Right lobe of liver (tissue), 4 donors: ENCODE results near the gene FOXD1.

Experiments used
- POLR2A ChIP-seq: fragments of 450-650 bp; IDR thresholded peaks from one replicate; pipeline ENCODE4 v1.6.1; 2017; ENCODE audit warnings: antibody characterized with exemption, mild to moderate bottlenecking
- TF ChIP-seq, protein P1 (sequence below), 4 donors: fragments of 200-600 bp in 3 of 4; fragments of 450-650 bp in 1 of 4; IDR thresholded peaks; one replicate each; pipeline versions ENCODE4 v1.5.1 to v1.8.0; 2016 to 2022; ENCODE audit warnings: antibody characterized with exemption in 4 of 4, mild to moderate bottlenecking in 2 of 4
- donor health status: DM: no; HTN: no; CAD: no.
- donor health status: DM: no; HTN: no; CAD: no.
- donor health status: DM: no; HTN: yes; CAD: no.

DNA sequence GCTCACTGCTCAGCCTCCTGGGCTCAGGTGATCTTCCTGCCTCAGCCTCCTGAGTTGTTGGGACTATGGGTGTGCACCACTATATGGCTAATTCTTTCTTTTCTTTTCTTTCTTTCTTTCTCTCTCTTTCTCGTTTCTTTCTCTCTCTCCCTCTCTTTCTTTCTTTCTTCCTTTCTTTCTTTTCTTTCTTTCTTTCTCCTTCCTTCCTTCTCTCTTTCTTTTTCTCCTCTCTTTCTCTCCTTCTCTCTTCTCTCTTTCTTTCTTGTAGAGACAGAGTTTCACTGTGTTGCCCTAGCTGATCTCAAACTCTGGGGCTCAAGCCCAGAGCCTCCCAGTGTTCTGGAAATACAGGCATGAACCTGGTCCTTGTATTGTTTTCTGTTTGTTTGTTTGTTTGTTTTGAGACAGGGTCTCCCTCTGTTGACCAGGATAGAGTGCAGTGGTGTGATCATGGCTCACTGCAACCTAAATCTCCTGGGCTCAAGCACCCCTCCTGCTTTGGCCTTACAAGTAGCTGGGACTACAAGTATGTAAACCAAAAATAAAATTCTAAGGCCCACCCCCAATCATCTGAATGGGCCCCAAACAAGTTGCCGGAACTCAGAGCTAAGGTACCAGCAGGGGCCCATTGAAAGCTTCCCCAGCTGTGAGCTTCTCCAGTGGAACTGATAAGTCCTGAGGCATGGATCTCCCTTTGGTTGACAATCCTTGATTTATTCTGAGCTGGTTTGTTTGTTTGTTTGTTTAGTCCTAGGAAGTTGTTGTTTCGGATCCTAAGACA lies 37.7 kb upstream of the FOXD1 start:
- TF ChIP-seq, protein P1, sequence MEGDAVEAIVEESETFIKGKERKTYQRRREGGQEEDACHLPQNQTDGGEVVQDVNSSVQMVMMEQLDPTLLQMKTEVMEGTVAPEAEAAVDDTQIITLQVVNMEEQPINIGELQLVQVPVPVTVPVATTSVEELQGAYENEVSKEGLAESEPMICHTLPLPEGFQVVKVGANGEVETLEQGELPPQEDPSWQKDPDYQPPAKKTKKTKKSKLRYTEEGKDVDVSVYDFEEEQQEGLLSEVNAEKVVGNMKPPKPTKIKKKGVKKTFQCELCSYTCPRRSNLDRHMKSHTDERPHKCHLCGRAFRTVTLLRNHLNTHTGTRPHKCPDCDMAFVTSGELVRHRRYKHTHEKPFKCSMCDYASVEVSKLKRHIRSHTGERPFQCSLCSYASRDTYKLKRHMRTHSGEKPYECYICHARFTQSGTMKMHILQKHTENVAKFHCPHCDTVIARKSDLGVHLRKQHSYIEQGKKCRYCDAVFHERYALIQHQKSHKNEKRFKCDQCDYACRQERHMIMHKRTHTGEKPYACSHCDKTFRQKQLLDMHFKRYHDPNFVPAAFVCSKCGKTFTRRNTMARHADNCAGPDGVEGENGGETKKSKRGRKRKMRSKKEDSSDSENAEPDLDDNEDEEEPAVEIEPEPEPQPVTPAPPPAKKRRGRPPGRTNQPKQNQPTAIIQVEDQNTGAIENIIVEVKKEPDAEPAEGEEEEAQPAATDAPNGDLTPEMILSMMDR (IDR thresholded peaks at IDR 0.05): no peak
- no peak for TF ChIP-seq POLR2A
